ENCODE measurements around the gene MMP11.
A peak's percentile ranks its signal among the peaks of the same experiment; 100 is the strongest.

Gene MMP11

GRCh38 chr22:23781511-23782183 lies 9.0 kb downstream of the MMP11 start:
- no peak for DNase-seq (ENCODE audit: low spot score)

- DNase-seq (ENCODE audit: low spot score) = no peak
These were observed 9.6 kb downstream of the MMP11 start for GRCh38 chr22:23782252-23782651.

GRCh38 chr22:23782703-23783102 lies 10.1 kb downstream of the MMP11 start:
- no peak for DNase-seq (ENCODE audit: low spot score)

GRCh38 chr22:23783265-23784150 lies 10.9 kb downstream of the MMP11 start:
- no peak for DNase-seq (ENCODE audit: low spot score)

- DNase-seq (ENCODE audit: low spot score) = no peak
These were observed 11.6 kb downstream of the MMP11 start for GRCh38 chr22:23784215-23784732.

- no peak for DNase-seq (ENCODE audit: low spot score)
These were observed 13.6 kb downstream of the MMP11 start for GRCh38 chr22:23786261-23786710.

GRCh38 chr22:23786752-23787599 lies 14.3 kb downstream of the MMP11 start, which contains the start of gene SMARCB1:
SMARCB1 (plus strand) TSS chr22:23786966; CDS start chr22:23787170, 204 bp downstream.
- DNase-seq (ENCODE audit: low spot score) = peak; percentile 86

- DNase-seq (ENCODE audit: low spot score) = no peak
These were observed 14.9 kb downstream of the MMP11 start for GRCh38 chr22:23787600-23787896.

GRCh38 chr22:23787910-23788309 lies 15.3 kb downstream of the MMP11 start:
- no peak for DNase-seq (ENCODE audit: low spot score)

GRCh38 chr22:23789121-23789520 lies 16.5 kb downstream of the MMP11 start:
- no peak for DNase-seq (ENCODE audit: low spot score)

- DNase-seq (ENCODE audit: low spot score) = no peak
These were observed 17.0 kb downstream of the MMP11 start for GRCh38 chr22:23789638-23790037.

- no peak for DNase-seq (ENCODE audit: low spot score)
These were observed 18.4 kb downstream of the MMP11 start for GRCh38 chr22:23790819-23791737.

GRCh38 chr22:23791738-23792645 lies 19.3 kb downstream of the MMP11 start:
- no peak for DNase-seq (ENCODE audit: low spot score)

GRCh38 chr22:23793326-23793725 lies 20.7 kb downstream of the MMP11 start:
- no peak for DNase-seq (ENCODE audit: low spot score)

- DNase-seq (ENCODE audit: low spot score) = no peak
These were observed 23.8 kb downstream of the MMP11 start for GRCh38 chr22:23796461-23796860.

GRCh38 chr22:23800297-23801237 lies 27.9 kb downstream of the MMP11 start:
- DNase-seq (ENCODE audit: low spot score) = no peak

- no peak for DNase-seq (ENCODE audit: low spot score)
These were observed 28.7 kb downstream of the MMP11 start for GRCh38 chr22:23801238-23801821.

GRCh38 chr22:23801886-23802377 lies 29.3 kb downstream of the MMP11 start:
- no peak for DNase-seq (ENCODE audit: low spot score)
